Uterus (tissue), 2 donors: ENCODE data around the gene SHISAL1.

Experiments
- CTCF ChIP-seq, 4 experiments: fragments of 200-600 bp in 2 of 4; fragments of 450-650 bp in 2 of 4; sonication (generic) in 2 of 4; IDR thresholded peaks; one replicate each; pipeline ENCODE4 v1.5.1; 2016 to 2019; ENCODE audit warnings: antibody characterized with exemption in 4 of 4, mild to moderate bottlenecking in 2 of 4, moderate library complexity in 1 of 4
- POLR2A ChIP-seq, 2 donors: fragments of 450-650 bp; IDR thresholded peaks; one replicate each; pipeline ENCODE4 v1.6.1; 2016; ENCODE audit warnings: antibody characterized with exemption in 2 of 2, mild to moderate bottlenecking in 1 of 2, moderate library complexity in 1 of 2

GRCh38 chr22:44199164-44199563 is 113.6 kb downstream of the SHISAL1 start:
- TF ChIP-seq POLR2A (IDR thresholded peaks at IDR 0.05) (no peak), CTCF (IDR thresholded peaks at IDR 0.05) (no peak)
